Activated T-helper 1 cell treated with Interleukin-2 at 50 U/mL for 16 hours (primary cell): ENCODE measurements around the gene NSMF.

Experiments
- DNase-seq: peaks from one replicate; pipeline ENCODE4 v3.0.0-alpha.2; 2020; ENCODE audit warnings: low read depth

The NSMF gene

GRCh38 chr9:137432687-137433348 lies 26.3 kb downstream of the NSMF start:
- no peak for DNase-seq

GRCh38 chr9:137431416-137431931 lies 27.7 kb downstream of the NSMF start:
- no peak for DNase-seq

- no peak for DNase-seq
Observed at GRCh38 chr9:137430723-137431415, 28.3 kb downstream of the NSMF start.

GRCh38 chr9:137429974-137430722 lies 29.0 kb downstream of the NSMF start:
- DNase-seq: no peak

- no peak for DNase-seq
Observed at GRCh38 chr9:137429546-137429890, 29.6 kb downstream of the NSMF start.

GRCh38 chr9:137428841-137429545 lies 30.1 kb downstream of the NSMF start:
- DNase-seq: no peak

GRCh38 chr9:137428311-137428630 lies 30.9 kb downstream of the NSMF start:
- DNase-seq: no peak

GRCh38 chr9:137427454-137428310 lies 31.5 kb downstream of the NSMF start:
- no peak for DNase-seq

GRCh38 chr9:137426018-137426681 lies 33.0 kb downstream of the NSMF start:
- DNase-seq: no peak

- DNase-seq: no peak
Observed at GRCh38 chr9:137423514-137424291, 35.4 kb downstream of the NSMF start.

- DNase-seq: peak; percentile 94
Observed at GRCh38 chr9:137422604-137423513, 36.3 kb downstream of the NSMF start, which contains the start of the genes EXD3 and NOXA1. EXD3 (minus strand) TSS chr9:137423162; CDS start chr9:137395357, 27,805 bp downstream. NOXA1 (plus strand) TSS chr9:137423393; CDS start chr9:137423530, 137 bp downstream.

GRCh38 chr9:137421838-137422603 lies 37.1 kb downstream of the NSMF start:
- no peak for DNase-seq

GRCh38 chr9:137417161-137418021 lies 41.7 kb downstream of the NSMF start:
- DNase-seq: no peak

- DNase-seq: no peak
Observed at GRCh38 chr9:137416563-137417151, 42.5 kb downstream of the NSMF start.

- DNase-seq: no peak
Observed at GRCh38 chr9:137416006-137416562, 43.0 kb downstream of the NSMF start.

- DNase-seq: no peak
Observed at GRCh38 chr9:137415451-137415850, 43.7 kb downstream of the NSMF start.
